Glutamatergic neuron (in vitro differentiated cells): ENCODE results near the gene ANXA10. TPM values are rescaled to one million over a fixed set of nuclear protein-coding genes. Genes with fewer than 3 reads are reported as not detected.

Source experiments
- DNase-seq: peaks from one replicate; pipeline ENCODE4 v3.0.0; 2022
- H3K27ac Mint-ChIP-seq: one replicate; pipeline ENCODE4 v1.8.0; 2020; ENCODE audit warnings: mild to moderate bottlenecking, mixed read lengths, inconsistent platforms; ENCODE audit not compliant: unreplicated experiment
- H3K27me3 Mint-ChIP-seq: one replicate; pipeline ENCODE4 v1.8.0; 2020; ENCODE audit warnings: mild to moderate bottlenecking, moderate library complexity, mixed read lengths, inconsistent platforms; ENCODE audit not compliant: unreplicated experiment
- H3K36me3 Mint-ChIP-seq: one replicate; pipeline ENCODE4 v1.8.0; 2020; ENCODE audit warnings: mild to moderate bottlenecking, mixed read lengths, inconsistent platforms; ENCODE audit not compliant: unreplicated experiment
- H3K4me1 Mint-ChIP-seq: one replicate; pipeline ENCODE4 v1.8.0; 2020; ENCODE audit warnings: mild to moderate bottlenecking, low read depth, mixed read lengths, inconsistent platforms; ENCODE audit not compliant: unreplicated experiment
- H3K4me3 Mint-ChIP-seq: one replicate; pipeline ENCODE4 v1.8.0; 2020; ENCODE audit warnings: mild to moderate bottlenecking, mixed read lengths, inconsistent platforms; ENCODE audit not compliant: unreplicated experiment
- H3K9me3 Mint-ChIP-seq: one replicate; pipeline ENCODE4 v1.8.0; 2020; ENCODE audit warnings: mild to moderate bottlenecking, moderate library complexity, mixed read lengths, inconsistent platforms; ENCODE audit not compliant: unreplicated experiment
- total RNA-seq: library from RNA; stranded (reverse); fragmentation: NEBNext Ultra II Directional; extraction: Animal tissue kit (Norgen Biotek cat#: 25700); gene quantifications from one replicate; pipeline ENCODE4 v1.2.1, GENCODE V29; 2021; ENCODE audit not compliant: unreplicated experiment
- TF ChIP-seq, protein P1 (sequence below): fragments of 200-600 bp; sonication (generic); IDR thresholded peaks from one replicate; pipeline ENCODE4 v1.5.0; 2021; ENCODE audit not compliant: partially characterized antibody, unreplicated experiment

Gene ANXA10
- total RNA-seq, 1 donor from 2014 or later = not detected

DNA sequence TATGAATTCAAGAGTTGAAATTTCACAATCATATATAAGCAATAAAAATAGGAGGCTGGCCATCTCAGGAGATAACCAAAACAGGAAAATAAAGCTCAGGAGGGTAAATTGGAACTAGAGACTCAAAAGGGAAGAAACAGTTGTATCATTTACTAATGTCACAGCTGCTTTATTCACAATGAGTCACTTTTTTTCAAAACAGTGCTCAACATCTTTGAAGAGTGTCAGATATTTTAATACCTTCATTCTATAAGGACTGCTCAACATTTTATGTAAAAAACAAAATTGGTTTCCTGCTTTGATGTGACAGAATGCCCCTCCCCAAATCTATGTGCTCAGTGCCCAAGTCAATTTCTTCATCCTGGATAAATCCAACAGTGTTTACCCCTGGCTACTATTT, 128.6 kb downstream of the ANXA10 start:
- Mint-ChIP-seq H3K36me3 (no peaks in the 10 kb centered on the region), H3K27me3 (no peaks in the 10 kb centered on the region), H3K4me1 (no peaks in the 10 kb centered on the region), H3K27ac (no peak overlapping the region), H3K4me3 (no peak overlapping the region), H3K9me3 (no peaks in the 10 kb centered on the region)
- TF ChIP-seq, protein P1, sequence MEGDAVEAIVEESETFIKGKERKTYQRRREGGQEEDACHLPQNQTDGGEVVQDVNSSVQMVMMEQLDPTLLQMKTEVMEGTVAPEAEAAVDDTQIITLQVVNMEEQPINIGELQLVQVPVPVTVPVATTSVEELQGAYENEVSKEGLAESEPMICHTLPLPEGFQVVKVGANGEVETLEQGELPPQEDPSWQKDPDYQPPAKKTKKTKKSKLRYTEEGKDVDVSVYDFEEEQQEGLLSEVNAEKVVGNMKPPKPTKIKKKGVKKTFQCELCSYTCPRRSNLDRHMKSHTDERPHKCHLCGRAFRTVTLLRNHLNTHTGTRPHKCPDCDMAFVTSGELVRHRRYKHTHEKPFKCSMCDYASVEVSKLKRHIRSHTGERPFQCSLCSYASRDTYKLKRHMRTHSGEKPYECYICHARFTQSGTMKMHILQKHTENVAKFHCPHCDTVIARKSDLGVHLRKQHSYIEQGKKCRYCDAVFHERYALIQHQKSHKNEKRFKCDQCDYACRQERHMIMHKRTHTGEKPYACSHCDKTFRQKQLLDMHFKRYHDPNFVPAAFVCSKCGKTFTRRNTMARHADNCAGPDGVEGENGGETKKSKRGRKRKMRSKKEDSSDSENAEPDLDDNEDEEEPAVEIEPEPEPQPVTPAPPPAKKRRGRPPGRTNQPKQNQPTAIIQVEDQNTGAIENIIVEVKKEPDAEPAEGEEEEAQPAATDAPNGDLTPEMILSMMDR = no peak
- no peak for DNase-seq

- DNase-seq = no peak
- H3K4me1 Mint-ChIP-seq = no peaks in the 10 kb centered on the region
- TF ChIP-seq, protein P1 = no peak
- H3K27me3 Mint-ChIP-seq = no peaks in the 10 kb centered on the region
- H3K9me3 Mint-ChIP-seq = no peaks in the 10 kb centered on the region
- H3K36me3 Mint-ChIP-seq = no peaks in the 10 kb centered on the region
- no peak overlapping the region for H3K4me3 Mint-ChIP-seq
- H3K27ac Mint-ChIP-seq = no peak overlapping the region
Measured at GRCh38 chr4:168221301-168221700, 129.0 kb downstream of the ANXA10 start.

Other genes with a start within 250 kb of the ANXA10 start
- gene DDX60, start 226.2 kb downstream of the ANXA10 start, total RNA-seq = not detected